CD4-positive, alpha-beta memory T cell (primary cell): ENCODE results near the gene GALNT13. TPM values are rescaled to one million over a fixed set of nuclear protein-coding genes. Genes with fewer than 3 reads are reported as not detected.

ENCODE experiments used
- CTCF ChIA-PET: fragments of 350-600 bp; sonication (Branson Sonifier 250); formaldehyde crosslinking; loops from one replicate; lab custom pipeline; 2021; ENCODE audit warnings: inconsistent platforms; ENCODE audit not compliant: partially characterized antibody; lab: Charles Lee
- POLR2A ChIA-PET: fragments of 350-600 bp; sonication (Branson Sonifier 250); formaldehyde crosslinking; loops from one replicate; lab custom pipeline; 2021; ENCODE audit not compliant: partially characterized antibody; lab: Charles Lee
- DNase-seq, 5 donors: peaks; one replicate each; pipeline versions ENCODE4 v3.0.0 to v3.0.0-alpha.2; 2020 to 2022; ENCODE audit warnings: mixed read lengths in 1 of 5
- H3K27ac ChIP-seq: one replicate; pipeline ENCODE4 v1.7.0; 2013; ENCODE audit warnings: low read depth, low read length
- H3K27me3 ChIP-seq: 2 replicates; pipeline ENCODE4 v1.7.0; 2013; ENCODE audit warnings: mild to moderate bottlenecking, low read length, moderate library complexity; ENCODE audit not compliant: insufficient read depth
- H3K36me3 ChIP-seq: 2 replicates; pipeline ENCODE4 v1.7.0; 2013; ENCODE audit warnings: mild to moderate bottlenecking, low read length, moderate library complexity; ENCODE audit not compliant: insufficient read depth
- H3K4me1 ChIP-seq: 2 replicates; pipeline ENCODE4 v1.7.0; 2013; ENCODE audit warnings: mild to moderate bottlenecking, low read length, moderate library complexity; ENCODE audit not compliant: insufficient read depth
- H3K4me3 ChIP-seq, 2 donors: one replicate each; pipeline ENCODE4 v1.7.0; 2013; ENCODE audit warnings: low read length in 2 of 2, mild to moderate bottlenecking in 1 of 2
- H3K9me3 ChIP-seq, 2 donors: one replicate each; pipeline ENCODE4 v1.7.0; 2013; ENCODE audit warnings: low read length in 2 of 2, control low read depth in 1 of 2; ENCODE audit not compliant: control insufficient read depth in 1 of 2
- H3K27ac Mint-ChIP-seq, 7 donors: one replicate each; pipeline ENCODE4 v1.8.0; 2020 to 2021; ENCODE audit warnings: mixed read lengths in 7 of 7, mild to moderate bottlenecking in 6 of 7, inconsistent platforms in 3 of 7, moderate library complexity in 3 of 7
- H3K27me3 Mint-ChIP-seq, 2 donors: one replicate each; pipeline ENCODE4 v1.8.0; 2020 to 2021; ENCODE audit warnings: mixed read lengths in 2 of 2
- H3K36me3 Mint-ChIP-seq, 2 donors: one replicate each; pipeline ENCODE4 v1.8.0; 2020 to 2021; ENCODE audit warnings: mixed read lengths in 2 of 2, inconsistent platforms in 1 of 2, mild to moderate bottlenecking in 1 of 2
- H3K4me1 Mint-ChIP-seq, 4 donors: one replicate each; pipeline ENCODE4 v1.8.0; 2020 to 2021; ENCODE audit warnings: mixed read lengths in 4 of 4, mild to moderate bottlenecking in 1 of 4
- H3K4me3 Mint-ChIP-seq, 8 donors: one replicate each; pipeline ENCODE4 v1.8.0; 2020 to 2021; ENCODE audit warnings: mixed read lengths in 8 of 8, mild to moderate bottlenecking in 7 of 8, moderate library complexity in 6 of 8, inconsistent platforms in 3 of 8
- H3K9me3 Mint-ChIP-seq, 8 donors: one replicate each; pipeline ENCODE4 v1.8.0; 2020 to 2021; ENCODE audit warnings: mixed read lengths in 8 of 8, mild to moderate bottlenecking in 5 of 8, inconsistent platforms in 3 of 8, moderate library complexity in 1 of 8
- intact Hi-C: fragments of 100-400 bp; cut with micrococcal nuclease; formaldehyde crosslinking; loops from one replicate; pipeline ENCODE4 v1.15.1; 2023
- polyA plus RNA-seq, 2 donors: library from polyadenylated mRNA; unstranded; fragments of 300-500 nt; fragmentation: Illumina TruSeq; gene quantifications; one replicate each; pipeline ENCODE4 v1.2.3, GENCODE V29; 2021
- total RNA-seq, 2 experiments: library from RNA; stranded (reverse); gene quantifications; one replicate each; pipeline ENCODE4 v1.2.3, GENCODE V29; 2021

Gene GALNT13
- total and polyA plus RNA-seq, 4 experiments from 2014 or later = 0.79 TPM; not detected in 3

- intact Hi-C loops = no loop called here
- H3K27ac Mint-ChIP-seq = no peak overlapping the region
Measured at GRCh38 chr2:154048905-154049304, 177.2 kb downstream of the GALNT13 start.

GRCh38 chr2:154049561-154049960 lies 177.8 kb downstream of the GALNT13 start:
- Histone ChIP-seq H3K4me3 (no peak overlapping the region), H3K27ac (no peak overlapping the region), H3K4me1 (no peaks in the 10 kb centered on the region), H3K36me3 (no peaks in the 10 kb centered on the region), H3K27me3 (no peaks in the 10 kb centered on the region), H3K9me3 (no peaks in the 10 kb centered on the region)
- H3K27me3 Mint-ChIP-seq = no peaks in the 10 kb centered on the region
- H3K36me3 Mint-ChIP-seq = no peaks in the 10 kb centered on the region
- no peaks in the 10 kb centered on the region for H3K4me1 Mint-ChIP-seq
- peaks cover 0 to 8% (median 4%) of the 10 kb centered on the region in 8 donors for H3K9me3 Mint-ChIP-seq
- H3K27ac Mint-ChIP-seq = no peak overlapping the region
- DNase-seq = no peak
- CTCF ChIA-PET = no interaction called here
- H3K4me3 Mint-ChIP-seq = no peak overlapping the region
- intact Hi-C loops = no loop called here
- POLR2A ChIA-PET = no interaction called here

More at GRCh38 chr2:154048905-154049304, 177.2 kb downstream of the GALNT13 start:
- H3K4me3 ChIP-seq = no peak overlapping the region
- Mint-ChIP-seq H3K4me1 (no peaks in the 10 kb centered on the region), H3K9me3 (peaks cover 0 to 8% (median 4%) of the 10 kb centered on the region in 8 donors), H3K36me3 (no peaks in the 10 kb centered on the region), H3K27me3 (no peaks in the 10 kb centered on the region), H3K4me3 (no peak overlapping the region)
- POLR2A ChIA-PET = no interaction called here
- no peaks in the 10 kb centered on the region for H3K36me3 ChIP-seq
- H3K9me3 ChIP-seq = no peaks in the 10 kb centered on the region
- no peaks in the 10 kb centered on the region for H3K4me1 ChIP-seq
- no peak overlapping the region for H3K27ac ChIP-seq
- H3K27me3 ChIP-seq = no peaks in the 10 kb centered on the region
- DNase-seq = no peak
- CTCF ChIA-PET = no interaction called here

- DNase-seq = no peak
- Mint-ChIP-seq H3K9me3 (peaks cover 0 to 20% (median 11%) of the 10 kb centered on the region in 8 donors), H3K36me3 (no peaks in the 10 kb centered on the region), H3K4me1 (no peaks in the 10 kb centered on the region), H3K4me3 (no peak overlapping the region), H3K27ac (peak overlapping the region in 1 of 7 donors; percentile 7), H3K27me3 (no peaks in the 10 kb centered on the region)
- Histone ChIP-seq H3K27me3 (no peaks in the 10 kb centered on the region), H3K36me3 (no peaks in the 10 kb centered on the region), H3K27ac (no peak overlapping the region), H3K4me3 (no peak overlapping the region), H3K4me1 (no peaks in the 10 kb centered on the region), H3K9me3 (no peaks in the 10 kb centered on the region)
- ChIA-PET POLR2A (no interaction called here), CTCF (no interaction called here)
- intact Hi-C loops = no loop called here
Measured at GRCh38 chr2:154067124-154067523, 195.4 kb downstream of the GALNT13 start.

GRCh38 chr2:154078926-154079325 lies 207.2 kb downstream of the GALNT13 start:
- CTCF ChIA-PET = no interaction called here
- Histone ChIP-seq H3K27ac (no peak overlapping the region), H3K9me3 (no peaks in the 10 kb centered on the region), H3K4me1 (no peaks in the 10 kb centered on the region), H3K4me3 (no peak overlapping the region), H3K27me3 (no peaks in the 10 kb centered on the region), H3K36me3 (no peaks in the 10 kb centered on the region)
- DNase-seq = no peak
- no peaks in the 10 kb centered on the region for H3K4me1 Mint-ChIP-seq
- H3K27ac Mint-ChIP-seq = no peak overlapping the region
- POLR2A ChIA-PET = no interaction called here
- intact Hi-C loops = no loop called here
- H3K36me3 Mint-ChIP-seq = no peaks in the 10 kb centered on the region
- H3K9me3 Mint-ChIP-seq = peaks cover 0 to 9% (median 4%) of the 10 kb centered on the region in 8 donors
- no peak overlapping the region for H3K4me3 Mint-ChIP-seq
- no peaks in the 10 kb centered on the region for H3K27me3 Mint-ChIP-seq

- H3K4me3 Mint-ChIP-seq = no peak overlapping the region
- Histone ChIP-seq H3K27me3 (no peaks in the 10 kb centered on the region), H3K4me1 (no peaks in the 10 kb centered on the region), H3K9me3 (no peaks in the 10 kb centered on the region), H3K4me3 (no peak overlapping the region), H3K36me3 (no peaks in the 10 kb centered on the region), H3K27ac (no peak overlapping the region)
- H3K36me3 Mint-ChIP-seq = no peaks in the 10 kb centered on the region
- POLR2A ChIA-PET = no interaction called here
- H3K27ac Mint-ChIP-seq = no peak overlapping the region
- H3K4me1 Mint-ChIP-seq = no peaks in the 10 kb centered on the region
- H3K9me3 Mint-ChIP-seq = peaks cover 0 to 6% (median under 1%) of the 10 kb centered on the region in 8 donors
- intact Hi-C loops = no loop called here
- no peaks in the 10 kb centered on the region for H3K27me3 Mint-ChIP-seq
- DNase-seq = no peak
- CTCF ChIA-PET = interaction anchor here (0.6 kb wide), 1 partner anchor 7 kb away, joined by 3 read pairs; no protein-coding TSS in a partner anchor
Measured at GRCh38 chr2:154092571-154092970, 220.8 kb downstream of the GALNT13 start.

- DNase-seq = no peak
- Histone ChIP-seq H3K9me3 (no peaks in the 10 kb centered on the region), H3K4me1 (no peaks in the 10 kb centered on the region), H3K27ac (no peak overlapping the region), H3K36me3 (no peaks in the 10 kb centered on the region), H3K27me3 (no peaks in the 10 kb centered on the region), H3K4me3 (no peak overlapping the region)
- Mint-ChIP-seq H3K36me3 (no peaks in the 10 kb centered on the region), H3K4me1 (no peaks in the 10 kb centered on the region), H3K27me3 (no peaks in the 10 kb centered on the region), H3K9me3 (peaks cover 0 to 7% (median 2%) of the 10 kb centered on the region in 8 donors), H3K27ac (no peak overlapping the region), H3K4me3 (no peak overlapping the region)
- ChIA-PET POLR2A (no interaction called here), CTCF (no interaction called here)
- intact Hi-C loops = no loop called here
Measured at GRCh38 chr2:154093856-154094255, 222.1 kb downstream of the GALNT13 start.

GRCh38 chr2:154097833-154098398 lies 226.2 kb downstream of the GALNT13 start:
- DNase-seq = no peak
- POLR2A ChIA-PET = no interaction called here
- no peak overlapping the region for H3K27ac Mint-ChIP-seq
- Histone ChIP-seq H3K27ac (no peak overlapping the region), H3K36me3 (no peaks in the 10 kb centered on the region), H3K4me1 (no peaks in the 10 kb centered on the region), H3K4me3 (no peak overlapping the region), H3K9me3 (no peaks in the 10 kb centered on the region), H3K27me3 (no peaks in the 10 kb centered on the region)
- H3K36me3 Mint-ChIP-seq = no peaks in the 10 kb centered on the region
- H3K4me1 Mint-ChIP-seq = no peaks in the 10 kb centered on the region
- no peak overlapping the region for H3K4me3 Mint-ChIP-seq
- intact Hi-C loops = no loop called here
- peaks cover 0 to 22% (median 6%) of the 10 kb centered on the region in 8 donors for H3K9me3 Mint-ChIP-seq
- no peaks in the 10 kb centered on the region for H3K27me3 Mint-ChIP-seq
- CTCF ChIA-PET = no interaction called here
